Measurements from ENCODE around the gene ATCAY.
"Not testable (repeated sequence)": the region's sequence is repeated elsewhere in the genome, so short reads cannot be mapped to it uniquely, and the experiment has no call there.

ATCAY gene

GRCh38 chr19:3868770-3869456, 11.6 kb upstream of the ATCAY start, which contains the start of gene ZFR2:
Gene ZFR2, minus strand, starts transcription at chr19:3869038. Its CDS starts 21 bp downstream, at chr19:3869017.
- no peaks in the 10 kb centered on the region for H3K36me3 ChIP-seq (ENCODE audit: insufficient read depth, low read length)
- H3K4me1 ChIP-seq (ENCODE audit: insufficient read depth, low read length), result no peaks in the 10 kb centered on the region
- H3K9me3 ChIP-seq (ENCODE audit: control insufficient read depth, insufficient read depth, low read length), result peaks cover 5% of the 10 kb centered on the region
- peak within 1 kb of the TSS; percentile 56 for H3K9ac ChIP-seq (ENCODE audit: low read depth, low read length)

- Histone ChIP-seq H3K4me1 (ENCODE audit: insufficient read depth, low read length) (no peaks in the 10 kb centered on the region), H3K36me3 (ENCODE audit: insufficient read depth, low read length) (no peaks in the 10 kb centered on the region), H3K9ac (ENCODE audit: low read depth, low read length) (no peak overlapping the region), H3K9me3 (ENCODE audit: control insufficient read depth, insufficient read depth, low read length) (peaks cover 5% of the 10 kb centered on the region)
These were observed 7.3 kb upstream of the ATCAY start for GRCh38 chr19:3873151-3873550.

GRCh38 chr19:3874695-3875094, 5.8 kb upstream of the ATCAY start:
- H3K36me3 ChIP-seq (ENCODE audit: insufficient read depth, low read length); H3K9me3 ChIP-seq (ENCODE audit: control insufficient read depth, insufficient read depth, low read length); H3K4me1 ChIP-seq (ENCODE audit: insufficient read depth, low read length); H3K9ac ChIP-seq (ENCODE audit: low read depth, low read length): not testable (repeated sequence)

- H3K4me1 ChIP-seq (ENCODE audit: insufficient read depth, low read length), result no peaks in the 10 kb centered on the region
- H3K9ac ChIP-seq (ENCODE audit: low read depth, low read length), result no peak overlapping the region; the same call in 1 of the 2 replicates
- H3K9me3 ChIP-seq (ENCODE audit: control insufficient read depth, insufficient read depth, low read length), result no peaks in the 10 kb centered on the region
- H3K36me3 ChIP-seq (ENCODE audit: insufficient read depth, low read length), result no peaks in the 10 kb centered on the region; the same call in 1 of the 2 replicates
These were observed 829 bp upstream of the ATCAY start for GRCh38 chr19:3879656-3880055.

- H3K36me3 ChIP-seq (ENCODE audit: insufficient read depth, low read length), result no peaks in the 10 kb centered on the region; the same call in 1 of the 2 replicates
- no peaks in the 10 kb centered on the region for H3K4me1 ChIP-seq (ENCODE audit: insufficient read depth, low read length)
- H3K9ac ChIP-seq (ENCODE audit: low read depth, low read length), result peak overlapping the region; percentile 82
- H3K9me3 ChIP-seq (ENCODE audit: control insufficient read depth, insufficient read depth, low read length), result no peaks in the 10 kb centered on the region
These were observed 971 bp downstream of the ATCAY start for GRCh38 chr19:3881272-3882040.

- peak overlapping the region; percentile 51 for H3K9ac ChIP-seq (ENCODE audit: low read depth, low read length)
- peaks cover 4% of the 10 kb centered on the region; the same call in 1 of the 2 replicates for H3K36me3 ChIP-seq (ENCODE audit: insufficient read depth, low read length)
- no peaks in the 10 kb centered on the region for H3K9me3 ChIP-seq (ENCODE audit: control insufficient read depth, insufficient read depth, low read length)
- no peaks in the 10 kb centered on the region for H3K4me1 ChIP-seq (ENCODE audit: insufficient read depth, low read length)
These were observed 1.5 kb downstream of the ATCAY start for GRCh38 chr19:3882041-3882384.

- Histone ChIP-seq H3K9me3 (ENCODE audit: control insufficient read depth, insufficient read depth, low read length) (no peaks in the 10 kb centered on the region), H3K9ac (ENCODE audit: low read depth, low read length) (no peak overlapping the region), H3K4me1 (ENCODE audit: insufficient read depth, low read length) (no peaks in the 10 kb centered on the region), H3K36me3 (ENCODE audit: insufficient read depth, low read length) (0 out of 2 replicates have a peak, but pooled peaks cover 4% of the 10 kb centered on the region)
These were observed 10.1 kb downstream of the ATCAY start for GRCh38 chr19:3890591-3890990.

GRCh38 chr19:3893509-3894179, 13.2 kb downstream of the ATCAY start:
- Histone ChIP-seq H3K9ac (ENCODE audit: low read depth, low read length) (no peak overlapping the region), H3K9me3 (ENCODE audit: control insufficient read depth, insufficient read depth, low read length) (peaks cover 6% of the 10 kb centered on the region; the same call in 1 of the 2 replicates), H3K36me3 (ENCODE audit: insufficient read depth, low read length) (peaks cover 5% of the 10 kb centered on the region; the same call in 1 of the 2 replicates), H3K4me1 (ENCODE audit: insufficient read depth, low read length) (no peaks in the 10 kb centered on the region)

- not testable (repeated sequence) for H3K36me3 ChIP-seq (ENCODE audit: insufficient read depth, low read length); H3K9me3 ChIP-seq (ENCODE audit: control insufficient read depth, insufficient read depth, low read length); H3K9ac ChIP-seq (ENCODE audit: low read depth, low read length); H3K4me1 ChIP-seq (ENCODE audit: insufficient read depth, low read length)
These were observed 14.5 kb downstream of the ATCAY start for GRCh38 chr19:3894959-3895358.

- peaks cover 9% of the 10 kb centered on the region; the same call in 1 of the 2 replicates for H3K36me3 ChIP-seq (ENCODE audit: insufficient read depth, low read length)
- H3K4me1 ChIP-seq (ENCODE audit: insufficient read depth, low read length), result no peaks in the 10 kb centered on the region
- H3K9me3 ChIP-seq (ENCODE audit: control insufficient read depth, insufficient read depth, low read length), result peaks cover 7% of the 10 kb centered on the region; the same call in 1 of the 2 replicates
- no peak overlapping the region for H3K9ac ChIP-seq (ENCODE audit: low read depth, low read length)
These were observed 15.3 kb downstream of the ATCAY start for GRCh38 chr19:3895788-3896187.

GRCh38 chr19:3897936-3898335, 17.5 kb downstream of the ATCAY start:
- Histone ChIP-seq H3K9me3 (ENCODE audit: control insufficient read depth, insufficient read depth, low read length) (peaks cover 7% of the 10 kb centered on the region; the same call in 1 of the 2 replicates), H3K9ac (ENCODE audit: low read depth, low read length) (no peak overlapping the region), H3K4me1 (ENCODE audit: insufficient read depth, low read length) (no peaks in the 10 kb centered on the region), H3K36me3 (ENCODE audit: insufficient read depth, low read length) (peaks cover 9% of the 10 kb centered on the region; the same call in 1 of the 2 replicates)

- Histone ChIP-seq H3K36me3 (ENCODE audit: insufficient read depth, low read length) (peaks cover 9% of the 10 kb centered on the region; the same call in 1 of the 2 replicates), H3K9me3 (ENCODE audit: control insufficient read depth, insufficient read depth, low read length) (peaks cover 7% of the 10 kb centered on the region; the same call in 1 of the 2 replicates), H3K9ac (ENCODE audit: low read depth, low read length) (no peak overlapping the region), H3K4me1 (ENCODE audit: insufficient read depth, low read length) (no peaks in the 10 kb centered on the region)
These were observed 17.9 kb downstream of the ATCAY start for GRCh38 chr19:3898426-3898825.

GRCh38 chr19:3899531-3900294, 19.2 kb downstream of the ATCAY start:
- no peak overlapping the region for H3K9ac ChIP-seq (ENCODE audit: low read depth, low read length)

More at GRCh38 chr19:3899531-3900294, 19.2 kb downstream of the ATCAY start:
- peaks cover 7% of the 10 kb centered on the region; the same call in 1 of the 2 replicates for H3K9me3 ChIP-seq (ENCODE audit: control insufficient read depth, insufficient read depth, low read length)
- no peaks in the 10 kb centered on the region for H3K4me1 ChIP-seq (ENCODE audit: insufficient read depth, low read length)
- H3K36me3 ChIP-seq (ENCODE audit: insufficient read depth, low read length), result peaks cover 9% of the 10 kb centered on the region; the same call in 1 of the 2 replicates

All from ES-I3 (cell line).